ENCODE measurements around the gene ATG12. TPM values are rescaled to one million over a fixed set of nuclear protein-coding genes. Genes with fewer than 3 reads are reported as not detected.

ATG12 gene
- total and polyA plus RNA-seq, 4 donors: 31.2 to 75.4 (median 33.8) TPM

GRCh38 chr5:115785381-115786065 lies 55.8 kb downstream of the ATG12 start:
- H3K36me3 ChIP-seq (ENCODE audit: control insufficient read depth in 4 of 4, insufficient read depth in 4 of 4, low read length in 4 of 4): no peaks in the 10 kb centered on the region
- ATAC-seq (ENCODE audit: insufficient read depth, low FRiP score): no peak
- no peaks in the 10 kb centered on the region for H3K27me3 ChIP-seq (ENCODE audit: control insufficient read depth in 3 of 3, insufficient read depth in 3 of 3, low read length in 2 of 3)
- H3K4me1 ChIP-seq (ENCODE audit: control insufficient read depth in 5 of 5, insufficient read depth in 5 of 5, low read length in 5 of 5): peaks cover 0 to 7% (median 0%) of the 10 kb centered on the region in 5 donors
- TF ChIP-seq CTCF (IDR thresholded peaks at IDR 0.05; ENCODE audit: control extremely low read depth, extremely low read depth): no peak
- DNase-seq: peak in 1 of 3 donors; percentile 43
- H3K9me3 ChIP-seq (ENCODE audit: control insufficient read depth in 4 of 4, insufficient read depth in 3 of 4, low read length in 3 of 4): peaks cover 0 to 2% (median 0%) of the 10 kb centered on the region in 4 donors
- no peak overlapping the region for H3K4me3 ChIP-seq
- H3K9ac ChIP-seq (ENCODE audit: insufficient read depth in 1 of 2, low read length in 2 of 2): no peak overlapping the region
- WGBS, 2 donors: 46 to 49% methylated on average over 6 of the region's 6 CpGs
- no peak overlapping the region for H3K27ac ChIP-seq (ENCODE audit: low read depth in 1 of 2, low read length in 1 of 2)

DNA sequence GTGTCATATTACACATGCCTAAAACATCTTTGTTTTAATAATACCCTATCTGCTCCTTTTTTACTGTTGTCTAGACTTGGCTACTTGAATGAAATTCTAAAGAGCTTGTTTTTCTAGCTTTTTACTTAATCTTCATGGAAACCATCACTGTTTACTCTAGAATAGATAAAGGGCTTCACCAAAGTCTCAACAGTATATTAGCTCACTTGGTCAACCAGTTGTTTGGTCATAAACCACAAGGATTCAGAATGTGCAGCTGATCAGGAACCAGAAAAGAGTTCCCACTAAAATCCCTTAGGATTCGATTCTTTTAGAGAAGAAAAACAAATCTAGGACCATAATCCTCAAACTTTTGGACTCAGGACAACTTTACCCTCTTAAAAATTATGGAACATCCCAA lies 62.9 kb downstream of the ATG12 start:
- 59 to 70% methylated on average over 1 of the region's 1 CpG for WGBS, 2 donors
- Histone ChIP-seq H3K36me3 (ENCODE audit: control insufficient read depth in 4 of 4, insufficient read depth in 4 of 4, low read length in 4 of 4) (no peaks in the 10 kb centered on the region), H3K9ac (ENCODE audit: insufficient read depth in 1 of 2, low read length in 2 of 2) (no peak overlapping the region), H3K4me3 (no peak overlapping the region), H3K9me3 (ENCODE audit: control insufficient read depth in 4 of 4, insufficient read depth in 3 of 4, low read length in 3 of 4) (no peaks in the 10 kb centered on the region), H3K4me1 (ENCODE audit: control insufficient read depth in 5 of 5, insufficient read depth in 5 of 5, low read length in 5 of 5) (no peaks in the 10 kb centered on the region), H3K27me3 (ENCODE audit: control insufficient read depth in 3 of 3, insufficient read depth in 3 of 3, low read length in 2 of 3) (no peaks in the 10 kb centered on the region), H3K27ac (ENCODE audit: low read depth in 1 of 2, low read length in 1 of 2) (no peak overlapping the region)
- TF ChIP-seq CTCF (IDR thresholded peaks at IDR 0.05; ENCODE audit: control extremely low read depth, extremely low read depth): no peak
- DNase-seq (no peak), ATAC-seq (ENCODE audit: insufficient read depth, low FRiP score) (no peak)

Other genes starting within 250 kb of the ATG12 start
- 1 to 10 TPM; 1.5 to 5.8 TPM for gene TICAM2, start 239.1 kb downstream of the ATG12 start, total RNA-seq
- 1 to 10 TPM; 2.3 to 2.7 TPM for gene TICAM2, start 239.1 kb downstream of the ATG12 start, polyA plus RNA-seq
- 100 to 1,000 TPM; 102 to 141 TPM for gene TMED7, start 215.5 kb downstream of the ATG12 start, total RNA-seq
- 10 to 100 TPM; 19.9 to 43.8 TPM for gene TMED7, start 215.5 kb downstream of the ATG12 start, polyA plus RNA-seq
- gene CDO1, start 24.9 kb downstream of the ATG12 start, total RNA-seq: 10 to 100 TPM in 1 of 2 donors, 1 to 10 TPM in 1; 4.3 to 31.7 TPM
- 1 to 10 TPM; 2.9 to 5.4 TPM for gene CDO1, start 24.9 kb downstream of the ATG12 start, polyA plus RNA-seq
- gene AP3S1, start 370 bp upstream of the ATG12 start, total RNA-seq: 10 to 100 TPM; 53.0 to 90.4 TPM
- 10 to 100 TPM; 45.8 to 56.3 TPM for gene AP3S1, start 370 bp upstream of the ATG12 start, polyA plus RNA-seq
- under 1 TPM; 0.25 to 0.94 TPM for gene LVRN, start 120.9 kb upstream of the ATG12 start, total RNA-seq
- gene LVRN, start 120.9 kb upstream of the ATG12 start, polyA plus RNA-seq: under 1 TPM; 0.10 TPM
- gene ARL14EPL, start 190.9 kb upstream of the ATG12 start, total RNA-seq: not detected
- under 1 TPM in 1 of 2 donors, not detected in 1; 0.10 TPM for gene ARL14EPL, start 190.9 kb upstream of the ATG12 start, polyA plus RNA-seq
- gene COMMD10, start 243.5 kb upstream of the ATG12 start, total RNA-seq: 10 to 100 TPM; 27.7 to 66.0 TPM
- 10 to 100 TPM; 17.2 to 21.7 TPM for gene COMMD10, start 243.5 kb upstream of the ATG12 start, polyA plus RNA-seq

All from lung (tissue), 12 donors.